ENCODE measurements around the gene RASGRF2.

DNA sequence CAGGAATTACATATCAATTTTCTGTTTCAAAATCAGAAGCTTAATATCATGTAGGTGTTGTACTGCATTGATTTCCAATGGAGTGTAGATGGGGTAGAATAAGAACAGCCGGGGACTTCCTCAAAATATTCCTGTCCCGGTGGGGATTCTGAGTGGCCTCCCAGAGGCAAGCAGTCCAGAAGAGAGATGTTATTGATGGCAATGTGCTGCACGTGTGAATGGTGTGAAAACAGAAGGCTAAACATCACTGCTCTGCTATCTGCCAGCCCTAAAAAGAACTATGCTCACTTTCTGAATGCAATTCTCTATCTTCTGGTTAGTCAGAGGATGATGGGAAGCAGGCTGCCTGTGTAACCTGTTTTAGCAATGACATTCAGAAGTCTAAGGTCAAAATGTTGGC is 181.9 kb downstream of the RASGRF2 start:
- no peak for TF ChIP-seq POLR2A (IDR thresholded peaks at IDR 0.05; ENCODE audit: low read length)
- no peak for TF ChIP-seq GATA1 (IDR thresholded peaks at IDR 0.05; ENCODE audit: low read depth, low read length)
